IMR-90 (cell line): ENCODE data around the gene THRB. TPM values are rescaled to one million over a fixed set of nuclear protein-coding genes. Genes with fewer than 3 reads are reported as not detected.

ENCODE experiments used
- ATAC-seq: fragments of 200-7000 bp; cut with Tn5 transposase; 2 replicates; pipeline ENCODE4 v1.9.1; 2020; ENCODE audit warnings: low read depth, mild to moderate bottlenecking, moderate library complexity
- BruUV-seq: library from RNA; stranded (reverse); fragments of 400-500 nt; replicated peaks from 2 replicates; lab custom pipeline; 2021; lab: Mats Ljungman, UMichigan
- CTCF ChIA-PET: fragments of 300-600 bp; formaldehyde crosslinking; extraction: SDS; loops from one replicate; lab custom pipeline; 2021; ENCODE audit warnings: antibody characterized with exemption; lab: Yijun Ruan, JAX
- POLR2A ChIA-PET: fragments of 300-600 bp; sonication (Branson Sonifier 250); formaldehyde crosslinking; loops from one replicate; lab custom pipeline; 2022; ENCODE audit warnings: antibody characterized with exemption; ENCODE audit not compliant: unreplicated experiment; lab: Charles Lee
- DNase-seq: peaks from one replicate; pipeline ENCODE4 v3.0.0; 2013
- H2AFZ ChIP-seq: replicated peaks from 2 replicates; pipeline ENCODE3; 2013; ENCODE audit warnings: low read length, mild to moderate bottlenecking; ENCODE audit not compliant: poor library complexity
- H2AK5ac ChIP-seq: 2 replicates; pipeline ENCODE4 v1.6.1; 2013; ENCODE audit warnings: low read depth, low read length, inconsistent platforms
- H2AK9ac ChIP-seq: replicated peaks from 2 replicates; pipeline ENCODE3; 2013; ENCODE audit warnings: mild to moderate bottlenecking, low read depth, low read length, moderate library complexity; ENCODE audit not compliant: poor library complexity
- H2BK120ac ChIP-seq: 2 replicates; pipeline ENCODE4 v1.6.1; 2013; ENCODE audit warnings: low read depth, low read length, inconsistent platforms
- H2BK15ac ChIP-seq: 3 replicates; pipeline ENCODE4 v1.6.1; 2013; ENCODE audit warnings: low read depth, low read length, inconsistent platforms
- H2BK20ac ChIP-seq: 2 replicates; pipeline ENCODE4 v1.6.1; 2013; ENCODE audit warnings: low read depth, mild to moderate bottlenecking, inconsistent platforms, low read length, moderate library complexity
- H2BK5ac ChIP-seq: 2 replicates; pipeline ENCODE4 v1.6.1; 2013; ENCODE audit warnings: mild to moderate bottlenecking, low read depth, low read length, inconsistent platforms; ENCODE audit not compliant: poor library complexity, severe bottlenecking
- H3K14ac ChIP-seq: replicated peaks from 2 replicates; pipeline ENCODE4 v1.6.1; 2013; ENCODE audit warnings: low read depth, low read length, inconsistent platforms
- H3K18ac ChIP-seq: 2 replicates; pipeline ENCODE4 v1.6.1; 2013; ENCODE audit warnings: low read depth, low read length, control low read depth
- H3K23ac ChIP-seq: 2 replicates; pipeline ENCODE4 v1.6.1; 2013; ENCODE audit warnings: low read depth, low read length, inconsistent platforms
- H3K27ac ChIP-seq: 2 replicates; pipeline ENCODE4 v1.5.1; 2013; ENCODE audit warnings: mild to moderate bottlenecking, control low read depth, low read length; ENCODE audit not compliant: insufficient read depth
- H3K27me3 ChIP-seq: 2 replicates; pipeline ENCODE4 v1.6.1; 2013; ENCODE audit warnings: low read length; ENCODE audit not compliant: control insufficient read depth, insufficient read depth
- H3K36me3 ChIP-seq: 2 replicates; pipeline ENCODE4 v1.6.1; 2013; ENCODE audit warnings: low read length, mixed read lengths; ENCODE audit not compliant: control insufficient read depth, insufficient read depth
- H3K4ac ChIP-seq: 2 replicates; pipeline ENCODE4 v1.6.1; 2013; ENCODE audit warnings: low read depth, low read length, inconsistent platforms
- H3K4me1 ChIP-seq: 2 replicates; pipeline ENCODE4 v1.6.1; 2013; ENCODE audit warnings: low read length, mixed read lengths; ENCODE audit not compliant: control insufficient read depth, insufficient read depth
- H3K4me2 ChIP-seq: 2 replicates; pipeline ENCODE4 v1.6.1; 2013; ENCODE audit warnings: low read depth, mild to moderate bottlenecking, control low read depth, low read length, moderate library complexity
- H3K4me3 ChIP-seq: 2 replicates; pipeline ENCODE4 v1.5.1; 2013; ENCODE audit warnings: low read depth, mild to moderate bottlenecking, control low read depth, low read length, moderate library complexity; ENCODE audit not compliant: insufficient read depth
- H3K56ac ChIP-seq: 2 replicates; pipeline ENCODE4 v1.6.1; 2013; ENCODE audit warnings: low read length, inconsistent platforms; ENCODE audit not compliant: insufficient read depth; ENCODE audit errors: extremely low read depth
- H3K79me1 ChIP-seq, 2 experiments: 2 replicates each; pipeline ENCODE4 v1.6.1; 2013; ENCODE audit warnings: low read length in 2 of 2, inconsistent platforms in 1 of 2, low read depth in 1 of 2
- H3K9ac ChIP-seq: 2 replicates; pipeline ENCODE4 v1.6.1; 2013; ENCODE audit warnings: low read depth, low read length, control low read depth
- H3K9me1 ChIP-seq: 2 replicates; pipeline ENCODE4 v1.6.1; 2013; ENCODE audit warnings: low read length, inconsistent platforms; ENCODE audit not compliant: insufficient read depth
- H3K9me3 ChIP-seq: 2 replicates; pipeline ENCODE4 v1.6.1; 2013; ENCODE audit warnings: low read length; ENCODE audit not compliant: control insufficient read depth, insufficient read depth
- H4K20me1 ChIP-seq: 2 replicates; pipeline ENCODE4 v1.6.1; 2013; ENCODE audit warnings: low read length, inconsistent platforms; ENCODE audit not compliant: insufficient read depth
- H4K5ac ChIP-seq: 2 replicates; pipeline ENCODE4 v1.6.1; 2013; ENCODE audit warnings: mild to moderate bottlenecking, low read depth, low read length, control low read depth
- H4K8ac ChIP-seq, 2 experiments: 2 replicates each; pipeline ENCODE4 v1.6.1; 2013; ENCODE audit warnings: low read depth in 2 of 2, low read length in 2 of 2, control low read depth in 1 of 2, inconsistent platforms in 1 of 2
- H4K91ac ChIP-seq: 2 replicates; pipeline ENCODE4 v1.6.1; 2013; ENCODE audit warnings: low read depth, low read length, inconsistent platforms; ENCODE audit not compliant: insufficient read depth
- BHLHE40 ChIP-seq: fragments of 150-350 bp; IDR thresholded peaks from 2 replicates; pipeline ENCODE4 v1.6.1; 2016; ENCODE audit warnings: mild to moderate bottlenecking, low read depth, low read length
- CEBPB ChIP-seq: IDR thresholded peaks from 2 replicates; pipeline ENCODE4 v1.6.1; 2012; ENCODE audit warnings: low read depth, low read length, improper control_type of control experiment
- CHD1 ChIP-seq: IDR thresholded peaks from 2 replicates; pipeline ENCODE4 v1.6.1; 2012; ENCODE audit warnings: low read depth, low read length, improper control_type of control experiment
- ELK1 ChIP-seq: fragments of 150-350 bp; IDR thresholded peaks from 2 replicates; pipeline ENCODE4 v1.6.1; 2016; ENCODE audit warnings: low read depth, mild to moderate bottlenecking, low read length, moderate library complexity, borderline replicate concordance
- FOS ChIP-seq: fragments of 150-350 bp; IDR thresholded peaks from 2 replicates; pipeline ENCODE4 v1.6.1; 2016; ENCODE audit warnings: low read depth, low read length
- MAFK ChIP-seq: IDR thresholded peaks from 2 replicates; pipeline ENCODE4 v1.6.1; 2012; ENCODE audit warnings: low read depth, low read length, improper control_type of control experiment
- MAZ ChIP-seq: IDR thresholded peaks from 2 replicates; pipeline ENCODE4 v1.6.1; 2012; ENCODE audit warnings: low read depth, mild to moderate bottlenecking, low read length, improper control_type of control experiment, moderate library complexity, borderline replicate concordance
- MXI1 ChIP-seq: IDR thresholded peaks from 2 replicates; pipeline ENCODE4 v1.6.1; 2012; ENCODE audit warnings: low read depth, mild to moderate bottlenecking, low read length, moderate library complexity, borderline replicate concordance
- NFE2L2 ChIP-seq: fragments of 150-350 bp; IDR thresholded peaks from 2 replicates; pipeline ENCODE4 v1.6.1; 2016; ENCODE audit warnings: low read depth, mild to moderate bottlenecking, low read length
- POLR2A ChIP-seq: IDR thresholded peaks from 2 replicates; pipeline ENCODE4 v1.6.1; 2012; ENCODE audit warnings: mild to moderate bottlenecking, low read depth, low read length
- RAD21 ChIP-seq: IDR thresholded peaks from 2 replicates; pipeline ENCODE4 v1.6.1; 2012; ENCODE audit warnings: low read length, improper control_type of control experiment
- RCOR1 ChIP-seq: IDR thresholded peaks from 2 replicates; pipeline ENCODE4 v1.6.1; 2012; ENCODE audit warnings: mild to moderate bottlenecking, low read length, improper control_type of control experiment; ENCODE audit not compliant: insufficient replicate concordance
- RFX5 ChIP-seq: IDR thresholded peaks from 2 replicates; pipeline ENCODE4 v1.8.0; 2012; ENCODE audit warnings: low read depth, mild to moderate bottlenecking, low read length, moderate library complexity
- SMC3 ChIP-seq: fragments of 150-350 bp; IDR thresholded peaks from 2 replicates; pipeline ENCODE4 v1.6.1; 2016; ENCODE audit warnings: low read depth, mild to moderate bottlenecking, antibody characterized with exemption, low read length, moderate library complexity
- WGBS, 2 experiments: methylation state at CpG; one replicate each; pipeline versions ENCODE4 v1.1.5 to v1.1.7; 2013; ENCODE audit warnings: missing lambda C conversion rate in 2 of 2; ENCODE audit not compliant: insufficient read length in 1 of 2; ENCODE audit errors: extremely low coverage in 2 of 2; 5-methylcytosine and 5-hydroxymethylcytosine counted together
- dilution Hi-C: fragments of 300-500 bp; cut with HindIII; formaldehyde crosslinking; loops from one replicate; pipeline ENCODE4 v1.14.3; 2018; ENCODE audit warnings: low sequenced_read_pairs; ENCODE audit not compliant: unreplicated experiment
- in situ Hi-C: fragments of 300-500 bp; cut with MboI; formaldehyde crosslinking; loops from 3 replicates; pipeline ENCODE4 v1.14.3; 2019; ENCODE audit warnings: low sequenced_read_pairs, inconsistent platforms, mixed read lengths
- intact Hi-C: fragments of 100-400 bp; cut with micrococcal nuclease; formaldehyde crosslinking; loops from 2 replicates; pipeline ENCODE4 v1.10.0; 2022
- polyA plus RNA-seq, 3 experiments: library from polyadenylated mRNA; depleted of rRNA; stranded (reverse); fragments of >200 nt; gene quantifications; 2 replicates each; pipeline ENCODE4 v1.2.3, GENCODE V29; 2012; ENCODE audit warnings: low replicate concordance in 1 of 3
- total RNA-seq: library from RNA; depleted of rRNA; stranded (reverse); fragments of >200 nt; gene quantifications from 2 replicates; pipeline ENCODE4 v1.2.3, GENCODE V29; 2012
- TF ChIP-seq, protein P1 (sequence below): conservative IDR thresholded peaks from 2 replicates; pipeline ENCODE4 v1.5.1; 2012; ENCODE audit warnings: mild to moderate bottlenecking, low read depth, low read length, improper control_type of control experiment
- TF ChIP-seq, protein P2 (sequence below): fragments of 150-350 bp; IDR thresholded peaks from 2 replicates; pipeline ENCODE4 v1.6.1; 2017; ENCODE audit warnings: mild to moderate bottlenecking, antibody characterized with exemption, low read length, low read depth

The THRB gene
- total and polyA plus RNA-seq, 2 of the 4 experiments (the other 2 are of a cell fraction): under 0.01 TPM; not detected in 1

- Histone ChIP-seq H3K56ac (no peak overlapping the region), H2AK9ac (no peak overlapping the region), H4K20me1 (no peaks in the 10 kb centered on the region), H4K8ac (no peak overlapping the region), H3K4ac (no peak overlapping the region), H3K23ac (no peak overlapping the region), H3K27me3 (no peaks in the 10 kb centered on the region), H3K18ac (no peak overlapping the region), H4K91ac (no peak overlapping the region), H2AK5ac (no peak overlapping the region), H3K4me3 (no peak overlapping the region), H4K5ac (no peak overlapping the region), H2BK5ac (no peak overlapping the region), H2BK20ac (no peak overlapping the region), H3K14ac (no peak overlapping the region), H2BK120ac (no peak overlapping the region), H3K4me1 (no peaks in the 10 kb centered on the region), H3K9ac (no peak overlapping the region), H3K9me1 (no peaks in the 10 kb centered on the region), H3K36me3 (no peaks in the 10 kb centered on the region), H3K9me3 (no peaks in the 10 kb centered on the region), H2BK15ac (no peak overlapping the region), H3K79me1 (no peaks in the 10 kb centered on the region), H3K4me2 (no peak overlapping the region), H3K27ac (no peak overlapping the region), H2AFZ (no peak overlapping the region)
- ChIA-PET POLR2A (no interaction called here), CTCF (no interaction called here)
- in situ Hi-C loops (no loop called here), intact Hi-C loops (no loop called here), dilution Hi-C loops (no loop called here)
- no peak for DNase-seq
- BruUV-seq: no TSS peak
- ATAC-seq: no peak
- 100% methylated on average over 1 of the region's 10 CpGs; no CpG with 5 or more reads in 1 of the 2 experiments for WGBS, 2 experiments
- TF ChIP-seq MXI1: no peak
- TF ChIP-seq MAFK: no peak
- TF ChIP-seq RAD21: no peak
- no peak for TF ChIP-seq SMC3
- TF ChIP-seq, protein P1, sequence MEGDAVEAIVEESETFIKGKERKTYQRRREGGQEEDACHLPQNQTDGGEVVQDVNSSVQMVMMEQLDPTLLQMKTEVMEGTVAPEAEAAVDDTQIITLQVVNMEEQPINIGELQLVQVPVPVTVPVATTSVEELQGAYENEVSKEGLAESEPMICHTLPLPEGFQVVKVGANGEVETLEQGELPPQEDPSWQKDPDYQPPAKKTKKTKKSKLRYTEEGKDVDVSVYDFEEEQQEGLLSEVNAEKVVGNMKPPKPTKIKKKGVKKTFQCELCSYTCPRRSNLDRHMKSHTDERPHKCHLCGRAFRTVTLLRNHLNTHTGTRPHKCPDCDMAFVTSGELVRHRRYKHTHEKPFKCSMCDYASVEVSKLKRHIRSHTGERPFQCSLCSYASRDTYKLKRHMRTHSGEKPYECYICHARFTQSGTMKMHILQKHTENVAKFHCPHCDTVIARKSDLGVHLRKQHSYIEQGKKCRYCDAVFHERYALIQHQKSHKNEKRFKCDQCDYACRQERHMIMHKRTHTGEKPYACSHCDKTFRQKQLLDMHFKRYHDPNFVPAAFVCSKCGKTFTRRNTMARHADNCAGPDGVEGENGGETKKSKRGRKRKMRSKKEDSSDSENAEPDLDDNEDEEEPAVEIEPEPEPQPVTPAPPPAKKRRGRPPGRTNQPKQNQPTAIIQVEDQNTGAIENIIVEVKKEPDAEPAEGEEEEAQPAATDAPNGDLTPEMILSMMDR: no peak
- no peak for TF ChIP-seq CHD1
- no peak for TF ChIP-seq FOS
- no peak for TF ChIP-seq CEBPB
- no peak for TF ChIP-seq POLR2A
- TF ChIP-seq RFX5: no peak
- TF ChIP-seq, protein P2, sequence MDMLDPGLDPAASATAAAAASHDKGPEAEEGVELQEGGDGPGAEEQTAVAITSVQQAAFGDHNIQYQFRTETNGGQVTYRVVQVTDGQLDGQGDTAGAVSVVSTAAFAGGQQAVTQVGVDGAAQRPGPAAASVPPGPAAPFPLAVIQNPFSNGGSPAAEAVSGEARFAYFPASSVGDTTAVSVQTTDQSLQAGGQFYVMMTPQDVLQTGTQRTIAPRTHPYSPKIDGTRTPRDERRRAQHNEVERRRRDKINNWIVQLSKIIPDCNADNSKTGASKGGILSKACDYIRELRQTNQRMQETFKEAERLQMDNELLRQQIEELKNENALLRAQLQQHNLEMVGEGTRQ: no peak
- TF ChIP-seq ELK1: no peak
- no peak for TF ChIP-seq BHLHE40
- TF ChIP-seq RCOR1: no peak
- no peak for TF ChIP-seq NFE2L2
- TF ChIP-seq MAZ: no peak
These were observed 39.0 kb upstream of the THRB start for GRCh38 chr3:24533561-24534193.
